ENCODE measurements around the gene NYAP2. TPM values are rescaled to one million over a fixed set of nuclear protein-coding genes. Genes with fewer than 3 reads are reported as not detected.
A peak's percentile ranks its signal among the peaks of the same experiment; 100 is the strongest.

The NYAP2 gene
- total RNA-seq, 1 donor from 2014 or later: not detected

GRCh38 chr2:225637259-225637658, 237.7 kb downstream of the NYAP2 start:
- Mint-ChIP-seq H3K4me3 (ENCODE audit: unreplicated experiment) (no peak overlapping the region), H3K27me3 (ENCODE audit: unreplicated experiment) (peaks cover 2% of the 10 kb centered on the region), H3K27ac (ENCODE audit: unreplicated experiment) (no peak overlapping the region), H3K36me3 (ENCODE audit: low read depth, unreplicated experiment) (no peaks in the 10 kb centered on the region), H3K4me1 (ENCODE audit: unreplicated experiment) (no peaks in the 10 kb centered on the region), H3K9me3 (ENCODE audit: unreplicated experiment) (no peaks in the 10 kb centered on the region)
- DNase-seq (ENCODE audit: low spot score): no peak
- no peak for TF ChIP-seq CTCF (IDR thresholded peaks at IDR 0.05; ENCODE audit: unreplicated experiment)

- H3K27me3 Mint-ChIP-seq (ENCODE audit: unreplicated experiment): peaks cover 2% of the 10 kb centered on the region
- H3K4me1 Mint-ChIP-seq (ENCODE audit: unreplicated experiment): no peaks in the 10 kb centered on the region
- DNase-seq (ENCODE audit: low spot score): no peak
- no peak overlapping the region for H3K4me3 Mint-ChIP-seq (ENCODE audit: unreplicated experiment)
- H3K9me3 Mint-ChIP-seq (ENCODE audit: unreplicated experiment): no peaks in the 10 kb centered on the region
- TF ChIP-seq CTCF (IDR thresholded peaks at IDR 0.05; ENCODE audit: unreplicated experiment): no peak
- no peak overlapping the region for H3K27ac Mint-ChIP-seq (ENCODE audit: unreplicated experiment)
- no peaks in the 10 kb centered on the region for H3K36me3 Mint-ChIP-seq (ENCODE audit: low read depth, unreplicated experiment)
These were observed 241.0 kb downstream of the NYAP2 start for GRCh38 chr2:225640550-225640949.

GRCh38 chr2:225649274-225649673, 249.8 kb downstream of the NYAP2 start:
- H3K27ac Mint-ChIP-seq (ENCODE audit: unreplicated experiment): no peak overlapping the region
- no peaks in the 10 kb centered on the region for H3K4me1 Mint-ChIP-seq (ENCODE audit: unreplicated experiment)
- no peak overlapping the region for H3K4me3 Mint-ChIP-seq (ENCODE audit: unreplicated experiment)
- H3K9me3 Mint-ChIP-seq (ENCODE audit: unreplicated experiment): no peaks in the 10 kb centered on the region
- TF ChIP-seq CTCF (IDR thresholded peaks at IDR 0.05; ENCODE audit: unreplicated experiment): no peak
- H3K36me3 Mint-ChIP-seq (ENCODE audit: low read depth, unreplicated experiment): no peaks in the 10 kb centered on the region
- H3K27me3 Mint-ChIP-seq (ENCODE audit: unreplicated experiment): no peaks in the 10 kb centered on the region
- no peak for DNase-seq (ENCODE audit: low spot score)

GRCh38 chr2:225650041-225650440, 250.5 kb downstream of the NYAP2 start:
- DNase-seq (ENCODE audit: low spot score): no peak
- no peaks in the 10 kb centered on the region for H3K36me3 Mint-ChIP-seq (ENCODE audit: low read depth, unreplicated experiment)
- no peak overlapping the region for H3K27ac Mint-ChIP-seq (ENCODE audit: unreplicated experiment)
- no peaks in the 10 kb centered on the region for H3K27me3 Mint-ChIP-seq (ENCODE audit: unreplicated experiment)
- TF ChIP-seq CTCF (IDR thresholded peaks at IDR 0.05; ENCODE audit: unreplicated experiment): no peak
- no peaks in the 10 kb centered on the region for H3K4me1 Mint-ChIP-seq (ENCODE audit: unreplicated experiment)
- no peaks in the 10 kb centered on the region for H3K9me3 Mint-ChIP-seq (ENCODE audit: unreplicated experiment)
- H3K4me3 Mint-ChIP-seq (ENCODE audit: unreplicated experiment): no peak overlapping the region

GRCh38 chr2:225660262-225661131, 261.0 kb downstream of the NYAP2 start:
- TF ChIP-seq CTCF (IDR thresholded peaks at IDR 0.05; ENCODE audit: unreplicated experiment): peak; percentile 85
- peak; percentile 76 for DNase-seq (ENCODE audit: low spot score)
- no peak overlapping the region for H3K4me3 Mint-ChIP-seq (ENCODE audit: unreplicated experiment)
- no peaks in the 10 kb centered on the region for H3K36me3 Mint-ChIP-seq (ENCODE audit: low read depth, unreplicated experiment)
- no peaks in the 10 kb centered on the region for H3K9me3 Mint-ChIP-seq (ENCODE audit: unreplicated experiment)
- H3K27ac Mint-ChIP-seq (ENCODE audit: unreplicated experiment): no peak overlapping the region
- peaks cover 2% of the 10 kb centered on the region for H3K4me1 Mint-ChIP-seq (ENCODE audit: unreplicated experiment)
- H3K27me3 Mint-ChIP-seq (ENCODE audit: unreplicated experiment): peaks cover 1% of the 10 kb centered on the region

All from endothelial cell (in vitro differentiated cells).